AG08395 (cell line): ENCODE measurements around the gene MINDY1.

Experiments used
- DNase-seq: peaks from one replicate; pipeline ENCODE4 v3.0.0; 2012; ENCODE audit warnings: mixed read lengths, low spot score

The MINDY1 gene

GRCh38 chr1:151006327-151007052 is at the start of gene MINDY1:
TSS of gene MINDY1 (minus strand) at chr1:151006902. CDS start at chr1:151002617, 4,285 bp downstream.
- peak; percentile 91 for DNase-seq

- no peak for DNase-seq
These were observed 49.4 kb upstream of the MINDY1 start for GRCh38 chr1:151056149-151056548.

GRCh38 chr1:151055581-151055980 is 48.9 kb upstream of the MINDY1 start:
- no peak for DNase-seq

GRCh38 chr1:151054971-151055547 is 48.4 kb upstream of the MINDY1 start:
- DNase-seq, result no peak

- DNase-seq, result no peak
These were observed 44.8 kb upstream of the MINDY1 start for GRCh38 chr1:151051356-151052009.

GRCh38 chr1:151050051-151050688 is 43.5 kb upstream of the MINDY1 start:
- DNase-seq, result no peak

- no peak for DNase-seq
These were observed 42.8 kb upstream of the MINDY1 start for GRCh38 chr1:151049458-151049857.

- DNase-seq, result no peak
These were observed 41.9 kb upstream of the MINDY1 start for GRCh38 chr1:151048645-151049032.

GRCh38 chr1:151047925-151048644 is 41.4 kb upstream of the MINDY1 start:
- DNase-seq, result peak; percentile 73

GRCh38 chr1:151047591-151047924 is 40.9 kb upstream of the MINDY1 start, which contains the start of gene C1orf56:
TSS of gene C1orf56 (plus strand) at chr1:151047751. CDS start at chr1:151047848, 97 bp downstream.
- peak; percentile 93 for DNase-seq

- no peak for DNase-seq
These were observed 36.5 kb upstream of the MINDY1 start for GRCh38 chr1:151043163-151043562.

GRCh38 chr1:151039521-151039920 is 32.8 kb upstream of the MINDY1 start:
- DNase-seq, result no peak

GRCh38 chr1:151037032-151037431 is 30.3 kb upstream of the MINDY1 start:
- no peak for DNase-seq

- no peak for DNase-seq
These were observed 29.7 kb upstream of the MINDY1 start, which contains the start of gene BNIPL for GRCh38 chr1:151036356-151036755. TSS of gene BNIPL (plus strand) at chr1:151036586. CDS start at chr1:151036726, 140 bp downstream.

- DNase-seq, result no peak
These were observed 28.5 kb upstream of the MINDY1 start for GRCh38 chr1:151035167-151035566.

- no peak for DNase-seq
These were observed 25.5 kb upstream of the MINDY1 start for GRCh38 chr1:151032164-151032563.

GRCh38 chr1:151026460-151026859 is 19.8 kb upstream of the MINDY1 start:
- DNase-seq, result no peak

- peak; percentile 81 for DNase-seq
These were observed 17.9 kb upstream of the MINDY1 start for GRCh38 chr1:151024540-151025146.

GRCh38 chr1:151013518-151013917 is 6.8 kb upstream of the MINDY1 start:
- no peak for DNase-seq

GRCh38 chr1:151012684-151013471 is 6.2 kb upstream of the MINDY1 start:
- DNase-seq, result no peak
